Subcutaneous adipose tissue (tissue), 4 donors: ENCODE results near the gene ZNF341. TPM values are rescaled to one million over a fixed set of nuclear protein-coding genes. Genes with fewer than 3 reads are reported as not detected.

ENCODE experiments used
- total RNA-seq, 4 donors: library from RNA; depleted of rRNA; stranded (reverse); fragments of >200 nt; gene quantifications; one replicate each; pipeline ENCODE4 v1.1.0, GENCODE V29; 2016
- TF ChIP-seq, protein P1 (sequence below): fragments of 450-650 bp; IDR thresholded peaks from one replicate; pipeline ENCODE4 v1.5.1; 2016; ENCODE audit warnings: low read depth, mild to moderate bottlenecking, control low read depth, antibody characterized with exemption, moderate library complexity

Gene ZNF341
- total RNA-seq, 4 donors from 2014 or later: 0.65 to 2.8 (median 1.1) TPM

- TF ChIP-seq, protein P1, sequence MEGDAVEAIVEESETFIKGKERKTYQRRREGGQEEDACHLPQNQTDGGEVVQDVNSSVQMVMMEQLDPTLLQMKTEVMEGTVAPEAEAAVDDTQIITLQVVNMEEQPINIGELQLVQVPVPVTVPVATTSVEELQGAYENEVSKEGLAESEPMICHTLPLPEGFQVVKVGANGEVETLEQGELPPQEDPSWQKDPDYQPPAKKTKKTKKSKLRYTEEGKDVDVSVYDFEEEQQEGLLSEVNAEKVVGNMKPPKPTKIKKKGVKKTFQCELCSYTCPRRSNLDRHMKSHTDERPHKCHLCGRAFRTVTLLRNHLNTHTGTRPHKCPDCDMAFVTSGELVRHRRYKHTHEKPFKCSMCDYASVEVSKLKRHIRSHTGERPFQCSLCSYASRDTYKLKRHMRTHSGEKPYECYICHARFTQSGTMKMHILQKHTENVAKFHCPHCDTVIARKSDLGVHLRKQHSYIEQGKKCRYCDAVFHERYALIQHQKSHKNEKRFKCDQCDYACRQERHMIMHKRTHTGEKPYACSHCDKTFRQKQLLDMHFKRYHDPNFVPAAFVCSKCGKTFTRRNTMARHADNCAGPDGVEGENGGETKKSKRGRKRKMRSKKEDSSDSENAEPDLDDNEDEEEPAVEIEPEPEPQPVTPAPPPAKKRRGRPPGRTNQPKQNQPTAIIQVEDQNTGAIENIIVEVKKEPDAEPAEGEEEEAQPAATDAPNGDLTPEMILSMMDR: no peak
These were observed 35.3 kb upstream of the ZNF341 start for GRCh38 chr20:33696448-33696847.

DNA sequence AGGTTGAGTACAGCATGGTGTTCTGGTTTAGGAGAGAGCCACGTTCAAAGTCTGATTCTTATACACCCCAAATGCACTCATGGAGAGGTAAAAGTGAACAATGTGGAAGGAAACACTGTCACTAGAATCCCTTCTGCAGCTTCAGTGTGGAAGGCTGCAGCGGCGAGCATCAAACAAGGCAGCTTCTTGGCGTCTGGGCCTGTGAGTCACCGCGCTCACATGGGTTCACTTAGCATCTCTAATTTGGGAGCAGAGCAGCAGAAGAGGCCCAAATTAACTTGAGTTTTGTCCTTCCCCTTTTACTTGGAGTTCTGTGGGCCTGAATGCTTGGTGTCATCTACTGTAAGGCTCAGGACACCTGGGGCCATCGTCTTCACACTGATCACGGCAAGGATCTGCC is 34.7 kb upstream of the ZNF341 start:
- TF ChIP-seq, protein P1: no peak

DNA sequence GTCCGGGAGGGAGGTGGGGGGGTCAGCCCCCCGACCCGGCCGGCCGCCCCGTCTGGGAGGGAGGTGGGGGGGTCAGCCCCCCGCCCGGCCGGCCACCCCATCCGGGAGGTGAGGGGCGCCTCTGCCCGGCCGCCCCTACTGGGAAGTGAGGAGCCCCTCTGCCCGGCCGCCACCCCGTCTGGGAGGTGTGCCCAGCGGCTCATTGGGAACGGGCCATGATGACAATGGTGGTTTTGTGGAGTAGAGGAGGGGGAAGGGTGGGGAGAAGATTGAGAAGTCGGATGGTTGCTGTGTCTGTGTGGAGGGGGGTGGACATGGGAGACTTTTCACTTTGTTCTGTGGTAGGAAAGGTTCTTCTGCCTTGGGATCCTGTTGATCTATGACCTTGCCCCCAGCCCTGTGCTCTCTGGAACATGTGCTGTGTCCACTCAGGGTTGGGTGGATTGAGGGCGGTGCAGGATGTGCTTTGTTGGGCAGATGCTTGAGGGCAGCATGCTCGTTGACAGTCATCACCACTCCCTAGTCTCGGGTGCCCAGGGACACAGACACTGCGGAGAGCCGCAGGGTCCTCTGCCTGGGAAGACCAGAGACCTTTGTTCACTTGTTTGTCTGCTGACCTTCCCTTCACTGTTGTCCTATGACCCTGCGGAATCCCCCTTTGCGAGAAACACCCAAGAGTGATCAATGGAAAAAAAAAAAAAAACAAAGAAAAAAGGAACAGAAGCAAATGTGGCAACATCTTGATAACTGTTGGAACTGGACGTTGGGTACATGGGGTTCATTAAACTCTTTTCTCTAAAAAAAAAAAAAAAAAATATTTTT is 30.0 kb upstream of the ZNF341 start:
- TF ChIP-seq, protein P1: no peak

GRCh38 chr20:33702861-33703260 is 28.9 kb upstream of the ZNF341 start:
- TF ChIP-seq, protein P1: no peak

DNA sequence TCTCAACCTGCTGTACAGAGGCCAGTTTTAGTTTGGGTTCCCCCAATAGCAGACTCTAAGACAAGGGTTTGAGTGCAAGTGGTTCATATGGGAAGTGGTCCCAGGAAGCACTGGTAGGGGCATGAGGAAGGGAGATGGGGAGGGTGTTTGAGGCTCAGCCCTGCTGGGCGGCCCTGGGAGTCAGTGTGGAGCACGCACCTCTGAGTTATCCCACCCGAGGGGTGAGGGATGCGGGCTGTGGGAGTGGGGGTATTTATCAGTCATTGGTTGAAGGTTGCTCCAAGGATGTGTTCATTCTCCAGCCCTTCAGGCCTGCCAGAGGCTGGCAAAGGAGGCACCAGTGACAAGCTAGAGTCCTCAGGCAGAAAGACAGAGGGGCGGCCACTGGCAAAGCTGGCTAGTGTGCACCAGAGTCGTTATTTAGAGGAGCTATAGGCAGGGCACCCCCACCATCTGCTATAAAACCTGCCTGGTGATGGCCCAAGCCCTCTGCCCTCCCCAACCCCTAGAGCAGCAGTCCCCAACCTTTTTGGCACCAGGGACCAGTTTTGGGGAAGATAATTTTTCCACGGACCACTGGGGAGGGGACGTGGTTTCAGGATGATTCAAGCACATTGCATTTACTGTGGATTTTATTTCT is 28.2 kb upstream of the ZNF341 start:
- TF ChIP-seq, protein P1: no peak

- TF ChIP-seq, protein P1: no peak
These were observed 27.4 kb upstream of the ZNF341 start for GRCh38 chr20:33704197-33704924.

DNA sequence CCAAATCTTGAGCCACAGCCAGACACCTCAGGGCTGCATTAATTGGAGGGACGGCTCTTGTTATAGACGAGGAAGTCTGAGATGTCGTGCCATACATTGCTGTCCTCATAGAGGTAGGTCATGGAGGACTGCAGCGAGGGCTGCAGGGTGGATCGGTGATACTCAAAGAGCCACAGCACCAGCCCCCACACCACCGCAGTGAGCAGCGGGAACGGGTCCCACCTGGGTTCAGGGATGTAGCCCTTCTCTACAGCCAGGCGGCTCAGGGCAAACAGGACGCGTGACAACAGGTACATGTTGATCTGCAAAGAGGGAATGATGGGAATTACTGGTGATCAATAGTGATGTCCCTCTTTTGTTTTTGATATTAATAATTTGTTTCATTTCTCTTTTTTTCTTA is 24.1 kb upstream of the ZNF341 start:
- TF ChIP-seq, protein P1: no peak
